ENCODE data around the gene ZNF562.

GRCh38 chr19:9668544-9668943 is 6.4 kb downstream of the ZNF562 start:
- TF ChIP-seq CTCF (IDR thresholded peaks at IDR 0.05), result no peak
- TF ChIP-seq POLR2A (IDR thresholded peaks at IDR 0.05; ENCODE audit: low read depth), result no peak
